HL-60 (cell line): ENCODE results near the gene GSTO2.

Source experiments
- TF ChIP-seq, protein P1 (sequence below): IDR thresholded peaks from one replicate; pipeline ENCODE4 v1.5.1; 2011; ENCODE audit warnings: low read length, control low read depth, inconsistent platforms; ENCODE audit not compliant: insufficient read depth
- TF ChIP-seq, protein P2 (sequence below): IDR thresholded peaks from 2 replicates; pipeline ENCODE4 v1.6.1; 2012; ENCODE audit warnings: low read depth; ENCODE audit not compliant: insufficient replicate concordance

DNA sequence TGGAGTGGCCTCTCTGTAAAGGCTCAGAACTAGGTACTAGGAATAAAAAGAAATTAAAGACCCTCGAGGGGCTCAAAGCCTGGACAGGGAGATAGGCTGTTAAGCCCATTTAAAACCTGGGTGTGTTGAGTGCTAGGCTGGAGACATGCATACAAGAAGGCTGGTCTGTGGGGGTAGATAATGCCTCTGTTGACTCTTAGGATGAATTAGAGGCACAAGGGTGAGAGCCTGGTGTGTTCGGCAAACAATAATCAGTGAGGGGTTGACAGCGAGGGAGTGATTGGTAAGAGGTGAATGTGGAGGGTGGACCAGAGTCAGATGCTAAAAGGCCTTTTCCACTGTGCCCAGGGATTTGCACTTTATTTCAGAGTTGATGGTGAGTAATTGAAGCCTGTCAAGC is 12.7 kb downstream of the GSTO2 start:
- TF ChIP-seq, protein P1, sequence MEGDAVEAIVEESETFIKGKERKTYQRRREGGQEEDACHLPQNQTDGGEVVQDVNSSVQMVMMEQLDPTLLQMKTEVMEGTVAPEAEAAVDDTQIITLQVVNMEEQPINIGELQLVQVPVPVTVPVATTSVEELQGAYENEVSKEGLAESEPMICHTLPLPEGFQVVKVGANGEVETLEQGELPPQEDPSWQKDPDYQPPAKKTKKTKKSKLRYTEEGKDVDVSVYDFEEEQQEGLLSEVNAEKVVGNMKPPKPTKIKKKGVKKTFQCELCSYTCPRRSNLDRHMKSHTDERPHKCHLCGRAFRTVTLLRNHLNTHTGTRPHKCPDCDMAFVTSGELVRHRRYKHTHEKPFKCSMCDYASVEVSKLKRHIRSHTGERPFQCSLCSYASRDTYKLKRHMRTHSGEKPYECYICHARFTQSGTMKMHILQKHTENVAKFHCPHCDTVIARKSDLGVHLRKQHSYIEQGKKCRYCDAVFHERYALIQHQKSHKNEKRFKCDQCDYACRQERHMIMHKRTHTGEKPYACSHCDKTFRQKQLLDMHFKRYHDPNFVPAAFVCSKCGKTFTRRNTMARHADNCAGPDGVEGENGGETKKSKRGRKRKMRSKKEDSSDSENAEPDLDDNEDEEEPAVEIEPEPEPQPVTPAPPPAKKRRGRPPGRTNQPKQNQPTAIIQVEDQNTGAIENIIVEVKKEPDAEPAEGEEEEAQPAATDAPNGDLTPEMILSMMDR: no peak
- TF ChIP-seq, protein P2, sequence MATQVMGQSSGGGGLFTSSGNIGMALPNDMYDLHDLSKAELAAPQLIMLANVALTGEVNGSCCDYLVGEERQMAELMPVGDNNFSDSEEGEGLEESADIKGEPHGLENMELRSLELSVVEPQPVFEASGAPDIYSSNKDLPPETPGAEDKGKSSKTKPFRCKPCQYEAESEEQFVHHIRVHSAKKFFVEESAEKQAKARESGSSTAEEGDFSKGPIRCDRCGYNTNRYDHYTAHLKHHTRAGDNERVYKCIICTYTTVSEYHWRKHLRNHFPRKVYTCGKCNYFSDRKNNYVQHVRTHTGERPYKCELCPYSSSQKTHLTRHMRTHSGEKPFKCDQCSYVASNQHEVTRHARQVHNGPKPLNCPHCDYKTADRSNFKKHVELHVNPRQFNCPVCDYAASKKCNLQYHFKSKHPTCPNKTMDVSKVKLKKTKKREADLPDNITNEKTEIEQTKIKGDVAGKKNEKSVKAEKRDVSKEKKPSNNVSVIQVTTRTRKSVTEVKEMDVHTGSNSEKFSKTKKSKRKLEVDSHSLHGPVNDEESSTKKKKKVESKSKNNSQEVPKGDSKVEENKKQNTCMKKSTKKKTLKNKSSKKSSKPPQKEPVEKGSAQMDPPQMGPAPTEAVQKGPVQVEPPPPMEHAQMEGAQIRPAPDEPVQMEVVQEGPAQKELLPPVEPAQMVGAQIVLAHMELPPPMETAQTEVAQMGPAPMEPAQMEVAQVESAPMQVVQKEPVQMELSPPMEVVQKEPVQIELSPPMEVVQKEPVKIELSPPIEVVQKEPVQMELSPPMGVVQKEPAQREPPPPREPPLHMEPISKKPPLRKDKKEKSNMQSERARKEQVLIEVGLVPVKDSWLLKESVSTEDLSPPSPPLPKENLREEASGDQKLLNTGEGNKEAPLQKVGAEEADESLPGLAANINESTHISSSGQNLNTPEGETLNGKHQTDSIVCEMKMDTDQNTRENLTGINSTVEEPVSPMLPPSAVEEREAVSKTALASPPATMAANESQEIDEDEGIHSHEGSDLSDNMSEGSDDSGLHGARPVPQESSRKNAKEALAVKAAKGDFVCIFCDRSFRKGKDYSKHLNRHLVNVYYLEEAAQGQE: no peak
